ENCODE data around the gene WDR44. TPM values are rescaled to one million over a fixed set of nuclear protein-coding genes. Genes with fewer than 3 reads are reported as not detected.

Gene WDR44
- total and polyA plus RNA-seq, 10 of the 15 experiments (the other 5 are each of a cell fraction or from before 2014, with no cell fraction given) = 3.4 to 14.0 (median 11.6) TPM

- TF ChIP-seq ZBTB11 (CRISPR knock-in tag; IDR thresholded peaks at IDR 0.05) = no peak
- TF ChIP-seq ZBTB33 (IDR thresholded peaks at IDR 0.05) = no peak
- TF ChIP-seq TCF7 (IDR thresholded peaks at IDR 0.05; ENCODE audit: borderline replicate concordance) = no peak
- TF ChIP-seq GABPA (IDR thresholded peaks at IDR 0.05; ENCODE audit: low read depth) = no peak
These were observed 46.8 kb downstream of the WDR44 start (continued) for GRCh38 chrX:118392716-118393115.

- WGBS (ENCODE audit: insufficient coverage, insufficient replicate concordance, low lambda C conversion rate, missing lambda C conversion rate) = 44% methylated on average over 1 of the region's 1 CpG
- no peaks in the 10 kb centered on the region for H3K27me3 ChIP-seq (replicated peaks in 1 of 2; ENCODE audit: control insufficient read depth in 2 of 2, insufficient read depth in 2 of 2, low read length in 1 of 2)
- no peak overlapping the region for H3K4me2 ChIP-seq (ENCODE audit: control insufficient read depth, insufficient read depth)
- intact Hi-C loops (cut with micrococcal nuclease; ENCODE audit: unreplicated experiment) (no loop called here), in situ Hi-C loops (cut with MboI) (no loop called here)
- H3K9me3 ChIP-seq (replicated peaks; ENCODE audit: control insufficient read depth, insufficient read depth, low read length) = no peaks in the 10 kb centered on the region
- no peaks in the 10 kb centered on the region for H3K79me2 ChIP-seq (ENCODE audit: control insufficient read depth, insufficient read depth, low read length)
- H2AFZ ChIP-seq (ENCODE audit: control insufficient read depth, low read depth, low read length) = no peak overlapping the region
- no peak overlapping the region for H3K4me3 ChIP-seq
- SMC1A ChIA-PET (ENCODE audit: uncharacterized antibody, unreplicated experiment) = no interaction called here
- no peak for TF ChIP-seq BMI1 (IDR thresholded peaks at IDR 0.05; ENCODE audit: borderline replicate concordance)
- TF ChIP-seq WRNIP1 (IDR thresholded peaks at IDR 0.05; ENCODE audit: borderline replicate concordance, low read depth, low read length) = no peak
- no peak for TF ChIP-seq CBX5 (IDR thresholded peaks at IDR 0.05; ENCODE audit: low read depth)
- TF ChIP-seq RB1 (IDR thresholded peaks at IDR 0.05; ENCODE audit: borderline replicate concordance) = no peak
- no peak for TF ChIP-seq SREBF2 (IDR thresholded peaks at IDR 0.05; ENCODE audit: low read length)
- TF ChIP-seq RAD21 (IDR thresholded peaks at IDR 0.05; ENCODE audit: insufficient read depth, low read depth, low read length) = no peak
- no peak for TF ChIP-seq MYB (IDR thresholded peaks at IDR 0.05; ENCODE audit: borderline replicate concordance, low read depth, low read length)
- no peak for TF ChIP-seq EP300 (IDR thresholded peaks at IDR 0.05; ENCODE audit: borderline replicate concordance in 1 of 2, control insufficient read depth in 1 of 2, low read depth in 2 of 2, low read length in 2 of 2)
- TF ChIP-seq IKZF1 (conservative IDR thresholded peaks at IDR 0.05) = no peak
- no peak for TF ChIP-seq NBN (IDR thresholded peaks at IDR 0.05)
- no peak for TF ChIP-seq IRF3 (IDR thresholded peaks at IDR 0.05)
- RAD21 ChIA-PET (ENCODE audit: unreplicated experiment) = no interaction called here
- peaks cover 0 to 3% of the 10 kb centered on the region in 2 experiments; a peak in 1 of 4 replicates for H3K36me3 ChIP-seq (ENCODE audit: control insufficient read depth in 2 of 2, insufficient read depth in 2 of 2, low read length in 1 of 2)
- H3K4me1 ChIP-seq (ENCODE audit: control insufficient read depth, insufficient read depth, low read length) = no peaks in the 10 kb centered on the region
- ATAC-seq (no peak), FAIRE-seq (no peak), DNase-seq (ENCODE audit: low read depth, low spot score) (no peak)
- no peak overlapping the region for H3K9ac ChIP-seq (ENCODE audit: control insufficient read depth, insufficient read depth, low read length)
- POLR2A ChIA-PET = no interaction called here
- no peak overlapping the region for H3K27ac ChIP-seq (ENCODE audit: control insufficient read depth, insufficient read depth)
- CTCF ChIA-PET = no interaction called here
- BruUV-seq (replicated peaks) = no TSS peak
- no peaks in the 10 kb centered on the region for H4K20me1 ChIP-seq (ENCODE audit: control insufficient read depth, insufficient read depth)
These were observed 50.2 kb downstream of the WDR44 start for GRCh38 chrX:118396113-118396512.

All from GM12878 (cell line).